DMS 273 treated with DMSO at 0.1 percent for 48 hours (cell line): ENCODE measurements around the gene KLF13.

Source experiments
- DNase-seq: peaks from one replicate; lab custom pipeline; 2025; lab: John Stamatoyannopoulos, UW

The KLF13 gene

GRCh38 chr15:31316135-31316795, 10.4 kb upstream of the KLF13 start:
- no peak for DNase-seq

GRCh38 chr15:31317017-31317416, 9.6 kb upstream of the KLF13 start:
- no peak for DNase-seq

GRCh38 chr15:31317421-31318327, 9.0 kb upstream of the KLF13 start:
- DNase-seq = no peak

DNA sequence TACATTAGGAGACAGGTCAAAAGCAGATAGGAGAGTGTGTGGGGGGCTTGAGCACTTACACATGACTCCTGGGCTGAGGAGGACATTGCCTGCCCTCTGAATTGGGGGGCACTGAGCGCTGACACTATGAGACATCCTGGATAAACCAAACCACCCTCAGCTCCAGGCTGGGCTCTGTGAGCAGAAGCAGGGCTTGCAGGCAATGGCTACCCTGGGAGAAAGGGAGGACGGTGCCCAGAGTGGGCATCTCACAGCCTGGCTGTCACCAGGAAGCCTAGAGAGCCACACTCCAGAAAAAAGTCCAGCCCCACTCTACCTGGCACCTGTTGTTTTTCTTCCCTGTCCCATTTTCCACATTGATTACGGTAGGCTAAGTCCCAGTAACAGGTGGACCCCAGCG, 8.2 kb upstream of the KLF13 start:
- no peak for DNase-seq

GRCh38 chr15:31320022-31320421, 6.6 kb upstream of the KLF13 start:
- no peak for DNase-seq

GRCh38 chr15:31321418-31321817, 5.2 kb upstream of the KLF13 start:
- no peak for DNase-seq

DNA sequence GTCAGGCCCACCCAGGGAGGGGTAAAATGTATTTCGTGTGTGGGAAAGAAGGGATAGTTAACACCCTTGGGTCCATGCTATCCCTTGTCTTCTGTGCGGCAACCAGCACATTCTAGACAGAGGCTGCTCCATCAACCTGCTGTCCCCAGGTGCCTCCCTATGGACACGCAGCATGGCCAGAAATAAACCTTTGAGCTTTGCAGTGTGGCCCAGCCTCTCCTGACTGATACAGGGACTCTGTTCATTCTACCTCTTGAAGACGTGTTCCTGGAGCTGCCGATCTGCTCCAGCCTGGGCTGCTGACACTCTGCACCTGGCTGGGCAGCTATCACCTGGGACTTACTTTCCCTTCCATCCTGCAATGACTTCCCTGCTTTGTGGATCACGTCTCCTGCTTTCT, 4.1 kb upstream of the KLF13 start:
- no peak for DNase-seq

- no peak for DNase-seq
Observed at GRCh38 chr15:31323627-31324026, 3.0 kb upstream of the KLF13 start.

GRCh38 chr15:31324186-31324585, 2.4 kb upstream of the KLF13 start:
- DNase-seq = no peak

DNA sequence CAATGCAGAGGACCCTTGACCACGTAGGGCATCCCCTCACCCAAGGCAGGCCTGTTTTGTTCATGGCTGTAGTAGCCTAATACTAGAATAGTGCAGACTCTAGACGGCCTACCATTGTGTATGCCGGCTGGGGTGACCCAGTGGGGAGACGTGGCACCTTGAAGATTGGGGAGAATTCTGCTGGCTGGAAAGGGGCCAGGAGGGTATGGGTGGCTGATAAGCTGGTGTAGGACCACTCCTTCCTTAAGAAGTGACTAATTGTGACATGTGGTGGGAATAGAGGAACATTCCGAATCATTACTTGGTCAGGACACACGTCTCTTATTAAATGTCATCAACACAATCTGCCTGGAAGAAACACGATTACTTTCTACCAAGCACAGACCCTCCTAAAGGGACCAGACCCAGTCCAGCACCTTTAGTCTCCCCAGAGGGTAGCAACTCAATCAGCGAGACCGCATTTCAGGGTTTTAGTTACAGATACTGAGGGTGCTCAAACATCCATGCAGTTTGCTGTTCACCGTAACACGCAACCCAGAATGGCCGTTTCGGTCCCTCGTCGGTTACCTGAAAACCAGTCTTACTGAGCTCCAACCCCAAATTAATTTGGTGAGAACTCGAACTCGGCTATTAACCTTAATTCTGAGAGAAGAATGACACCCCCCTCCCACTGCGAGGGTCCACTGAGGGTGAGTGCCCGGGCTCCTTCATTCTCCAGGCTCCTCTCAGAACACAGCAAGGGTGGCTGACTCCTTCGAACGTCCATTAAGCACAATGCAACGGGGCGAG, 1.6 kb upstream of the KLF13 start:
- no peak for DNase-seq

GRCh38 chr15:31325595-31326155, 960 bp upstream of the KLF13 start:
- no peak for DNase-seq

- DNase-seq = no peak
Observed at GRCh38 chr15:31326875-31327668, 437 bp downstream of the KLF13 start.

- DNase-seq = no peak
Observed at GRCh38 chr15:31327669-31328427, 1.2 kb downstream of the KLF13 start.

GRCh38 chr15:31328428-31328968, 1.9 kb downstream of the KLF13 start:
- DNase-seq = no peak

DNA sequence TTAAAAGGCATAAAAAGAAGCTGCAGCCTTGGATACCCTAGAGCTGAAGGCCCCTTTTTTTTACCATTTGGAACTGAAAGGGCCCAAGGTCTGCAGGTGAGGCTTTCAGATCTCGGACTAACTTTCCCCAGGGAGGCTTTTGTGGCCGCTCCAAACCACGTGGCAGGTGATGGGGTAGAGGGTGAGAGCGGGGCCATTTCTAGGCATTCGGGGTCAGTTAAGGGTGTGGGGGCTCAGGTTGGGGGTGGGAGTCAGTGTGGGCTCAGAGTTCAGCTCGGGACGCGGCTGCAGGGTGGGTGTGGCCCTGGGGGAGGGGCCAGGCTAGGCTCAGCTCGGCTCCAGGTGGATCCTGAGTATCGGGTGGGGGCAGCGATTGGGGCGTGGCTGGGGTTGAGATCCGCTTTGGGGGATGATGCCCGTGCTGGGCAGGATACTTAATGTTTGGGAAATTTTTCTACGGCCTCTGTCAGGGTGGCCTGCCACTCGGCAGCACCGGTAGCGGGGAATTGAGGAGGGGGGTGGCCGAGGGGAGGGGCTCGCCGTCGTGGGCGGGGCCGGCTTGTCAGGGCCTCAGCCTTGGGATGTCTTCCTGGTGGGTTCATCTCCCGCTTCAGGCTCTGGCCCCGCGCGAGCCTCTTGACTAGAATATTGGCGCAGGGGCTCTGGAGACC, 2.5 kb downstream of the KLF13 start:
- DNase-seq = no peak

DNA sequence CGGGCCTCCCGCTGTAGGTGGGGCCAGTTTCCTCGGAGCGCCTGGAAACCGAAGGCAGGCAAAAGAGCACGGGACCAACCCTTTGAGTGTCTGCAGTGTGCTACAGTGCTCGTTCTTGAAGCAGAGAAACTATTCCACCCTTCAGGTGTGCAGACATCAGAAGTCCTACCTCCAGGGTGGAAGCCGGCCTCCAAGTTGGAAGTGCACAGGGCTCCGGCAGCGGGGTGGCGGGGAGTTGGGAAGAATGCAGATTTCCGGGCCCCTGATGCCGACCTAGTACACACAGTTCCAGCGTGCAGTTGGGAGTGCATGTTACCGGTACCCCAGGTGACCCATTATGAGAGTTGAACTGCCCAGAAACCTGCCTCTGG, 3.0 kb downstream of the KLF13 start:
- DNase-seq = no peak

- DNase-seq = no peak
Observed at GRCh38 chr15:31330111-31330785, 3.6 kb downstream of the KLF13 start.

- no peak for DNase-seq
Observed at GRCh38 chr15:31330836-31331235, 4.2 kb downstream of the KLF13 start.

DNA sequence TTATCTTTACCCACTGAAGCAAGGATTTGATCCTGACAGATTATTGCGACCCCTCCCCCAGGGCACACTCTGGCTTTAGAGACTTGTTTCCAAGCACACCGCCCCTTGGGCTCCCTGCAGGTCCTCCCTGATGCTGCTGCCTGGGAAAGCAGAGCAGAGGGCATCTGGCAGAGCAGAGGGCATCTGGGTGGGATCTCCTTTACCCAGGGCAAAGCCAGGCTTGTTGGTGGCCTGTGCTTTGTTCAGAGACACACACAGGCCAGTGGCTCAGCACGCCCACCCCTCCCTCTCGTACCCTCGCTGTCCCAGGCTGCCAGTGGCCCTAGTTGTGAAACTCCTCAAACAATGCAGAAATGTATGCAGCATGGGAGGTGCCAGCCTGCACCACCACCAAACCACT, 4.8 kb downstream of the KLF13 start:
- DNase-seq = no peak
